ENCODE data around the gene F8.
"Not testable (repeated sequence)": the region's sequence is repeated elsewhere in the genome, so short reads cannot be mapped to it uniquely, and the experiment has no call there.

Gene F8

GRCh38 chrX:154816326-154816898, 206.1 kb downstream of the F8 start:
- DNase-seq (ENCODE audit: low read depth in 2 of 2) = not testable (repeated sequence)

GRCh38 chrX:154815274-154815818, 207.2 kb downstream of the F8 start:
- DNase-seq (ENCODE audit: low read depth in 2 of 2) = no peak

- DNase-seq (ENCODE audit: low read depth in 2 of 2) = no peak
Measured at GRCh38 chrX:154813801-154814200, 208.7 kb downstream of the F8 start.

GRCh38 chrX:154812341-154813101, 210.0 kb downstream of the F8 start:
- DNase-seq (ENCODE audit: low read depth in 2 of 2) = no peak

GRCh38 chrX:154809939-154810665, 212.4 kb downstream of the F8 start:
- no peak for DNase-seq (ENCODE audit: low read depth in 2 of 2)

- DNase-seq (ENCODE audit: low read depth in 2 of 2) = no peak
Measured at GRCh38 chrX:154806837-154807501, 215.6 kb downstream of the F8 start.

- DNase-seq (ENCODE audit: low read depth in 2 of 2) = no peak
Measured at GRCh38 chrX:154805696-154806091, 216.8 kb downstream of the F8 start.

- peak; percentile 56 to 67 for DNase-seq (ENCODE audit: low read depth in 2 of 2)
Measured at GRCh38 chrX:154804957-154805695, 217.4 kb downstream of the F8 start, which contains the start of gene MPP1. Gene MPP1, minus strand, starts transcription at chrX:154805485. Its CDS starts 112 bp downstream, at chrX:154805373.

GRCh38 chrX:154804261-154804956, 218.1 kb downstream of the F8 start:
- no peak for DNase-seq (ENCODE audit: low read depth in 2 of 2)

- no peak for DNase-seq (ENCODE audit: low read depth in 2 of 2)
Measured at GRCh38 chrX:154802947-154803346, 219.6 kb downstream of the F8 start.

GRCh38 chrX:154800478-154801210, 221.9 kb downstream of the F8 start:
- no peak for DNase-seq (ENCODE audit: low read depth in 2 of 2)

GRCh38 chrX:154799556-154800348, 222.8 kb downstream of the F8 start:
- no peak for DNase-seq (ENCODE audit: low read depth in 2 of 2)

GRCh38 chrX:154797006-154797405, 225.5 kb downstream of the F8 start:
- no peak for DNase-seq (ENCODE audit: low read depth in 2 of 2)

GRCh38 chrX:154795016-154795415, 227.5 kb downstream of the F8 start:
- DNase-seq (ENCODE audit: low read depth in 2 of 2) = no peak

- no peak for DNase-seq (ENCODE audit: low read depth in 2 of 2)
Measured at GRCh38 chrX:154793084-154793795, 229.3 kb downstream of the F8 start.

- DNase-seq (ENCODE audit: low read depth in 2 of 2) = no peak
Measured at GRCh38 chrX:154791939-154792338, 230.6 kb downstream of the F8 start.

GRCh38 chrX:154791467-154791866, 231.1 kb downstream of the F8 start:
- DNase-seq (ENCODE audit: low read depth in 2 of 2) = no peak
